ENCODE measurements around the gene AKIRIN2. TPM values are rescaled to one million over a fixed set of nuclear protein-coding genes. Genes with fewer than 3 reads are reported as not detected.

Gene AKIRIN2
- total and polyA plus RNA-seq, 10 of the 15 experiments (the other 5 are each of a cell fraction or from before 2014, with no cell fraction given), result 12.7 to 82.2 (median 42.6) TPM

DNA sequence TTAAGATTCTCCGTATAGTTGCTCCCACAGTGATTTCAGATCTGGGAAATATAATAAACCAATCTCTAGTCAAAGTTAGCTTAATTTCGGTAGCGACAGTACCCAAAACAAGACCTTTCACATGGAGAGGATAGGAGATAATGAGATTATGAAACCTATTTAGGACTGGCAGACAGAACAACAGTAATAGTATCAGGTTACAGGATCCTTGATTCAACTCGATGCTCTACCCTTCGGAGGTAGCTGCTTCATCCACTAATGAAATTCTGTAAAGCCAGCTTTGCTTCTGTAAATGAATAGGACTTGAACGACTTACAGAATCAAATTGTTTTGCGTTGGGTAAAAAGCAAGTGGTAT lies 534 bp upstream of the AKIRIN2 start (continued):
- TF ChIP-seq, protein P1, sequence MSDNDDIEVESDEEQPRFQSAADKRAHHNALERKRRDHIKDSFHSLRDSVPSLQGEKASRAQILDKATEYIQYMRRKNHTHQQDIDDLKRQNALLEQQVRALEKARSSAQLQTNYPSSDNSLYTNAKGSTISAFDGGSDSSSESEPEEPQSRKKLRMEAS (IDR thresholded peaks at IDR 0.05; ENCODE audit: low read depth, low read length), result no peak

DNA sequence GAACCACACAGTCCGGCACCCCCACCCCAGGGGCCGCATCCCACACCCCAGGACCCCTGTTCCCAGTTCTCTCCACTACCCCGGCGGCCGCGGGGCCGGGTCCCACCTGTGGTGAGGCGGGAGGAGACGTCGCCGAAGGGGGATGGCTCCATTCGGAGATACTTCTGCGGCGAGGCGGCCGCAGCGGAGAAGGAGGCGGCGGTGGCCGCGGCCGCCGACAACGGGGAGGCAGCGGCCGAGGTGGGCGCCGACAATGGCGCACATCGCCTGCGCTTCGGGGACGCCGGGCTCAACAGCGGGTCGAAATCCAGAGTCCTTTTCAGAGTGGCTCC lies 723 bp downstream of the AKIRIN2 start:
- Histone ChIP-seq H3K4me2 (ENCODE audit: control insufficient read depth, insufficient read depth) (no peak overlapping the region), H3K4me3 (peak overlapping the region; percentile 96), H3K79me2 (ENCODE audit: control insufficient read depth, insufficient read depth, low read length) (peaks cover 56% of the 10 kb centered on the region), H3K27me3 (replicated peaks in 1 of 2; ENCODE audit: control insufficient read depth in 2 of 2, insufficient read depth in 2 of 2, low read length in 1 of 2) (no peaks in the 10 kb centered on the region), H3K9me3 (replicated peaks; ENCODE audit: control insufficient read depth, insufficient read depth, low read length) (no peaks in the 10 kb centered on the region), H3K9ac (ENCODE audit: control insufficient read depth, insufficient read depth, low read length) (peak overlapping the region; percentile 98), H3K27ac (ENCODE audit: control insufficient read depth, insufficient read depth) (peak overlapping the region; percentile 97), H3K36me3 (ENCODE audit: control insufficient read depth in 2 of 2, insufficient read depth in 2 of 2, low read length in 1 of 2) (peaks cover 0 to 6% of the 10 kb centered on the region in 2 experiments; a peak in 2 of 4 replicates), H4K20me1 (ENCODE audit: control insufficient read depth, insufficient read depth) (no peaks in the 10 kb centered on the region), H2AFZ (ENCODE audit: control insufficient read depth, low read depth, low read length) (peak overlapping the region; percentile 8; the same call in 1 of the 2 replicates), H3K4me1 (ENCODE audit: control insufficient read depth, insufficient read depth, low read length) (peaks cover 32% of the 10 kb centered on the region)
- BruUV-seq (replicated peaks), result no TSS peak
- ChIA-PET POLR2A (interaction anchor here (0.6 to 2.0 kb wide), 14 partner anchors 8 to 1168 kb away, joined by 3 to 8 read pairs (median 4); no protein-coding TSS in a partner anchor), RAD21 (ENCODE audit: unreplicated experiment) (interaction anchor here (1.2 to 3.5 kb wide), 13 partner anchors 14 to 1080 kb away, joined by 3 to 29 read pairs (median 6); partner anchors contain the start of genes ORC3 and RARS2), CTCF (interaction anchor here (0.7 to 1.5 kb wide), 4 partner anchors 49 to 1170 kb away, joined by 3 to 7 read pairs (median 3); no protein-coding TSS in a partner anchor), SMC1A (ENCODE audit: uncharacterized antibody, unreplicated experiment) (interaction anchor here (1.0 to 8.9 kb wide), 14 partner anchors 14 to 228 kb away, joined by 3 to 83 read pairs (median 7); no protein-coding TSS in a partner anchor)
- intact Hi-C loops (cut with micrococcal nuclease; ENCODE audit: unreplicated experiment), result loop anchor here (5.0 to 10.0 kb wide), 4 partner anchors 226 to 793 kb away; partner anchors contain the start of genes CNR1 and ZNF292
- no peak for TF ChIP-seq TBL1XR1 (IDR thresholded peaks at IDR 0.05; ENCODE audit: low read depth, low read length)
- TF ChIP-seq YY1 (IDR thresholded peaks at IDR 0.05; ENCODE audit: low read depth, low read length), result peak; percentile 68
- DNase-seq (ENCODE audit: low read depth, low spot score) (no peak), FAIRE-seq (no peak), ATAC-seq (peak; percentile 2; the same call in 2 of the 3 replicates)
- in situ Hi-C loops (cut with MboI), result no loop called here
- WGBS (ENCODE audit: insufficient coverage, insufficient replicate concordance, low lambda C conversion rate, missing lambda C conversion rate), result 0% methylated on average over 22 of the region's 36 CpGs

Measured in GM12878 (cell line).